Activated naive CD4-positive, alpha-beta T cell treated with anti-CD3 and anti-CD28 coated beads, Interleukin-2, amount 10 ng/mL, durations not matched to agents 7 days and 5 days (primary cell): ENCODE results near the gene NTSR1.
A peak's percentile ranks its signal among the peaks of the same experiment; 100 is the strongest.

Source experiments
- CTCF ChIA-PET: fragments of 350-600 bp; sonication (Branson Sonifier 250); formaldehyde crosslinking; loops from one replicate; lab custom pipeline; 2021; ENCODE audit warnings: antibody characterized with exemption; lab: Charles Lee
- DNase-seq: peaks from one replicate; pipeline ENCODE4 v3.0.0-alpha.2; 2020
- H3K27ac Mint-ChIP-seq: one replicate; pipeline ENCODE4 v1.8.0; 2021; ENCODE audit warnings: mild to moderate bottlenecking, moderate library complexity, mixed read lengths
- H3K27me3 Mint-ChIP-seq: one replicate; pipeline ENCODE4 v1.8.0; 2021; ENCODE audit warnings: mild to moderate bottlenecking, mixed read lengths
- H3K36me3 Mint-ChIP-seq: one replicate; pipeline ENCODE4 v1.8.0; 2021; ENCODE audit warnings: mixed read lengths
- H3K4me1 Mint-ChIP-seq: one replicate; pipeline ENCODE4 v1.8.0; 2021; ENCODE audit warnings: mixed read lengths
- H3K4me3 Mint-ChIP-seq: one replicate; pipeline ENCODE4 v1.8.0; 2021; ENCODE audit warnings: mild to moderate bottlenecking, moderate library complexity, mixed read lengths
- H3K9me3 Mint-ChIP-seq: one replicate; pipeline ENCODE4 v1.8.0; 2021; ENCODE audit warnings: mixed read lengths

The NTSR1 gene

DNA sequence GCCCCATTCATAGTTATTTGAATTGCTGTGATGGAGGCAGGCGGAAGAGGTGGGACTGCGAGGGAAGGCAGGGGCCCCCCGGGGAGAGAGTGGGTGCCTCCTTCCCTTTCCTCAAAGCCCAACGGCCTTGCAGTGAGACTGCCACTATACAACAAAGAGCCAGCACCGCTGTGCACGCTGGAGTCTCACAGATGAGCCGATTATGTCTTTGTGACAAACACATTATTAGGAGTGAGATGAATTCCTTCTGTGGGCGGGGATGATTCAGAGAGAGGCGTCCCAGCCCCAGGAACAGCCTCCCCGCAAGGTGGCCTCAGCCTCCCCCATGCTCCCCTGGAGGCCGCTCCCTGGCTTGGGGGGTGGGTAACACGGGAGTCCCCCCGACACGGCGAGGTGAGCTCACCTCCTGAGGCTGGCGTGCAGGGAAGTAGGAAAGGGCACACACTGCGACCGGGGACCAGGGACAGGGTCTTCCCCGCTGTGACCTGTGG, 26.7 kb downstream of the NTSR1 start:
- Mint-ChIP-seq H3K27ac (no peak overlapping the region), H3K27me3 (peaks cover 80% of the 10 kb centered on the region), H3K9me3 (no peaks in the 10 kb centered on the region), H3K36me3 (no peaks in the 10 kb centered on the region), H3K4me3 (no peak overlapping the region), H3K4me1 (peaks cover 55% of the 10 kb centered on the region)
- DNase-seq, result peak; percentile 20
- CTCF ChIA-PET, result interaction anchor here (1.0 kb wide), 1 partner anchor 56 kb away, joined by 3 read pairs; no protein-coding TSS in a partner anchor

DNA sequence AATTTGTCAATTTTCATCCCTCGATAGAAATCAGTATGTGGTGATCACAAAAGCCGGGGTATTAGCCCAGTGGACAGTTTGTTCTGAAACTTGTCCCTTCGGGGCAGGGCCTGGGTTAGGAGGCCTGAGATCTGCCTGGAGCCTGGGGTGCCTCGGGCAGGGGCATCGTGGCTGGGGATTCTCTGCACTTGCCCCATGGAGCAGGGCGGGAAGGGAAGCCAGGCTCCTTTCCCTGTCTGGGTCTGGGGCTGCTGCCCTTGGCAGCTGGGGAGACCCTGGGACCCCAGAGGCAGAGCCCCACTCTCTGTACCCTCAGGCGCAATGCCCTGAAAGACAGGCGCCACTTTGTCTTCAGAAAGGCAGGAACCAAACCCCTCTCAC, 27.4 kb downstream of the NTSR1 start:
- peak; percentile 19 for DNase-seq
- peaks cover 58% of the 10 kb centered on the region for H3K4me1 Mint-ChIP-seq
- CTCF ChIA-PET, result no interaction called here
- H3K4me3 Mint-ChIP-seq, result no peak overlapping the region
- no peaks in the 10 kb centered on the region for H3K9me3 Mint-ChIP-seq
- H3K27me3 Mint-ChIP-seq, result peaks cover 73% of the 10 kb centered on the region
- no peaks in the 10 kb centered on the region for H3K36me3 Mint-ChIP-seq
- H3K27ac Mint-ChIP-seq, result no peak overlapping the region

DNA sequence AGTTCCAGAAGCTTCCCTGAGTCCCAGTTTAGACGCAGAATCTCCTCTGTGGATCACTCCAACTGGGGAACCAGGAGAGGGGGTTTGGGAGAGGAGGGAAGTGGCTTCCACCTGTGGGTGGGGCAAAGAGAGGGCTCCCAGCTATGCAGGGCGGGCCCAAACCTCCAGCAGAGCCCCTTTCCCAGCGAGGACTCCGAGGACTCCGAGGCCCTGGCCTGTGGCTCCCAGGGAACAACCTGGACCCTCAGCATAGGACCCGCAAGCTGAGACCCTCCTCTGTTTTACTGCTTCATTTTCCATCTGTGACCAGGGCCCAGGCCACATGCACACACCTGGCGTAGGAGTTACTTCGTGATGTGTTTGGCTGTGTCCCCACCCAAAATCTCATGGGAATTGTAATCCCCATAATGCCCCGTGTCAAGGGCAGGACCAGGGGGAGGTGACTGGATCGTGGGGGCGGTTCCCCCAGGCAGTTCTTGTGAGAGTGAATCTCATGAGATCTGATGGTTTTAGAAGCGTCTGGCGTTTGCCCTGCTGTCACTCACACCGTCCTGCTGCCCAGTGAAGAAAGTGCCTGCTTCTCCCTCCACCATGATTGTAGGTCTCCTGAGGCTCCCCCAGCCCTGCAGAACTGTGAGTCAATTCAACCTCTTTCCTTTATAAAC, 27.9 kb downstream of the NTSR1 start:
- CTCF ChIA-PET, result no interaction called here

DNA sequence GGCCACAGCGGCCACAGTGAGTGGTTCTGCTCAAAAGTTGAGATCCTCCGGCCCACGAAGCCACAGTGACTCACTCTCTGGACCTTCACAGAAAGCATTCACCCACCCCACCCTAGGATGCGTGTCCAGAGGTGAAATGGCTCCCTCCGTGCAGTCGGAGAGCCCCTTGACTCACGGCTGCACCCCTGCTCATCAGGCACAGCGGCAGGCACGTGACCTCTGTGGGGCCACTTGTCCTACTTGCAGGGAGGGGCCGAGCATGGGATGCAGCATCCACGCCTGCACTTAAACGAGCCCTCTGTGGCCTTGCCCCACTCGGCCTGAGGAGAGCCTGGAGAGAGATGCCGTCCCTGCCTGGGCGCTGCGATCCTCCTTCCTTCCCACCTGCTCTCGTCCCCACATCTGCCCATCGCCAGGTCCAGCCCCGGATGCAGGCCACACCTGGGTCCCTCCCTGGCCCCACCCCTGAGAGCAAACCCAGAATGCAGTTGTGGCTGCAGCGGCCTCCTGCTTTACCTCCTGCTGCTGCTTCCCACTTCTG, 28.7 kb downstream of the NTSR1 start:
- Mint-ChIP-seq H3K27me3 (peaks cover 76% of the 10 kb centered on the region), H3K4me1 (peaks cover 65% of the 10 kb centered on the region), H3K36me3 (no peaks in the 10 kb centered on the region), H3K9me3 (no peaks in the 10 kb centered on the region), H3K4me3 (no peak overlapping the region), H3K27ac (no peak overlapping the region)
- CTCF ChIA-PET, result no interaction called here
- peak; percentile 11 for DNase-seq

More for the DNA sequence above, 27.9 kb downstream of the NTSR1 start:
- Mint-ChIP-seq H3K27ac (no peak overlapping the region), H3K9me3 (no peaks in the 10 kb centered on the region), H3K4me1 (peaks cover 63% of the 10 kb centered on the region), H3K36me3 (no peaks in the 10 kb centered on the region), H3K4me3 (no peak overlapping the region), H3K27me3 (peaks cover 74% of the 10 kb centered on the region)
- DNase-seq, result peak; percentile 15

DNA sequence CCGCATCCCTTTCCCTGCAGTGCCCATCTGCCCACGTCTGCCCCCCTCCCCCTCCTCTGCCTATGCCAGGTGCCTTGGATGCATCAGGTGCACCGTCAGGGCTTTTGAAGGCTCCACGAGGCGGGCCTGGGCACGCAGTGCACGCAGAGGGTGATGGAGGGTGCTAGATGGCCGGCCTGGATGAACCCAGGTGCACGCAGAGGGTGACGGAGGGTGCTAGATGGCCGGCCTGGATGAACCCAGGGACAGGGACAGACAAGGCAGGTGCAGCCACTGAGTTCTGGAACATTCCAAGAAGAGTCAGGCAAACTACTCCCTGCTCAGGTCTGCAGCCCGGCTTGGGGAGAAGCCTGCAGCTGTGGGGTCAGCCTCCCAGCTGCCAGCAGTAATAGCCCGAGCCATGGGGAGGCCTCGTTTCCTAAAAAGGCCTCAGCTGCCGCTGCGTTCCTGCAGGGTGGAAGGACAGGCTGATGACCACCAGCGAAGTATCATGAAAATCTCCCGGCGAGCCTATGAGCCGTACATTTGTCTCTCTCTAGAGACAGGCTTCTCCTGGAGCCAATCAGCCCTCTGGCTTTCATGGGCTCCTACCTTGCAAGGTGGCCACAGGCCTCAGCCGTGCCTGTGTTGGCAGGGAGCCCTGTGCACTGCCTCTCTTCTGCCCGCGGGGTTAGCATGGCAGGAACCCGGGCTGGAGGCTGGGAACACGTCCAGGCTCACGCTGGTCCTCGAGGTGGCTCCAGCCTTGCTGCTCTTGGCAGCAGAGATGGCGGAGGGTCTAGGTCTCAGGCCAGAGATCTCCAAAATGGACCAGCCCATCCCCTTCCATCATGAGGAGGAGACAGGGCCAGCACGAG, 29.6 kb downstream of the NTSR1 start:
- H3K4me1 Mint-ChIP-seq, result peaks cover 56% of the 10 kb centered on the region
- CTCF ChIA-PET, result no interaction called here
- no peak overlapping the region for H3K4me3 Mint-ChIP-seq
- H3K36me3 Mint-ChIP-seq, result no peaks in the 10 kb centered on the region
- peak; percentile 19 for DNase-seq
- H3K27me3 Mint-ChIP-seq, result peaks cover 72% of the 10 kb centered on the region
- peak overlapping the region; percentile 96 for H3K27ac Mint-ChIP-seq
- H3K9me3 Mint-ChIP-seq, result no peaks in the 10 kb centered on the region

DNA sequence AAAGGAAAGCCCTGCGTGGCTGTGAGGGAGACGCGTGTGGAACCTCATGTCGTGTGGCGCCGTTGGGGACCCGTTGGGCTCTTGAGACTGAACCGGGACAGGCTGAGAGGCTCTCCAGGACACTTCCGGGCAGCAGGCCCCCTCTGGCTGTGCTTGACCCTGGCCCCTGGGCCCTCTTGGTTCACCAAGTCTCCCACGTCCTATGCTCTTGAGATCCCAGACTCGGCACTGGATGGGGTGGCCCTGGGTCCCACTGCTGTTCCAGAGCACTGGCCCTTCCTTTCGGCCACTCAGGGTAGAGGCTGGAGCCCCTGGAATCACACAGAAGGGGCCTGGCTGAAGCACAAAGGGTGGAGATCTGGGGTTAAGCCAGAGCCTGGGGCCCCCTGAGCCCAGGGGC, 30.4 kb downstream of the NTSR1 start:
- peak overlapping the region; percentile 96 for H3K27ac Mint-ChIP-seq
- H3K4me1 Mint-ChIP-seq, result peaks cover 52% of the 10 kb centered on the region
- H3K9me3 Mint-ChIP-seq, result no peaks in the 10 kb centered on the region
- DNase-seq, result no peak
- CTCF ChIA-PET, result no interaction called here
- H3K36me3 Mint-ChIP-seq, result no peaks in the 10 kb centered on the region
- no peak overlapping the region for H3K4me3 Mint-ChIP-seq
- H3K27me3 Mint-ChIP-seq, result peaks cover 70% of the 10 kb centered on the region

DNA sequence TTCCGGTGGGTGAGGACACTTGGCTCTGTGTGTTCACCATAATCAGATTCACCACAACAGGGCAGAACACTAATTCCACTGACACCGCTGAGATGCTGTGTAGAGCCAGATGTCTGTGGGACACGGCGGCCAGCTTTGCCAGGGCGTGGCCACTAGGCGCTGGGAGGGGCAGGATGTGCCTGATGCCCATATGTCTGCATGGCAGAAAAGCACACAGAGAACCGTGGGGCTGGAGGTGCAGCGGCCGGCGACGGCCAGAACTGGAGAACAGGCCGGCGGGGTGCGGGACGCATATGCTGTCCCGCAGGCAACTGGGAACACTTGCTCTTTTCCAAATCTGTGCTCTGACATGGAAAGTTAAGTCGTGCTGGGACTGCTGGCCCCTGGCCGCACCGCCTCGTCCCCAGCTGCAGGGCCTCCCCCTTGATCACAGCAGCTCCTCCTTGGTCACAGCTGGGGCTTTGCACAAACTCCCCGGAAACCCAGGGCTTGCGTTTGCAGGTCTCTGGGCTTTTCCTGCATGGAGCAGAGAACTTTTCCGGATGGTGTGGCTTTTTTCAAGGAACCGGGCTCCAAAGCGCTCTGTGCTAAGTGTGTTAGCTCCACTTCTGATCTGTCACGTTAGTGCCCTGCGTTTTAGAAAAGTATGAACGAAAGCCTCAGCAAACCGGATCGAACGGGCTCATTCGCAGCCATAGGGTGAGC, 31.1 kb downstream of the NTSR1 start:
- H3K27me3 Mint-ChIP-seq, result peaks cover 65% of the 10 kb centered on the region
- peak; percentile 62 for DNase-seq
- H3K4me1 Mint-ChIP-seq, result peaks cover 52% of the 10 kb centered on the region
- peak overlapping the region; percentile 54 for H3K4me3 Mint-ChIP-seq
- H3K9me3 Mint-ChIP-seq, result no peaks in the 10 kb centered on the region
- H3K36me3 Mint-ChIP-seq, result no peaks in the 10 kb centered on the region
- CTCF ChIA-PET, result interaction anchor here (0.9 to 1.6 kb wide), 2 partner anchors 43 to 69 kb away, joined by 3 to 4 read pairs; no protein-coding TSS in a partner anchor
- H3K27ac Mint-ChIP-seq, result peak overlapping the region; percentile 96

DNA sequence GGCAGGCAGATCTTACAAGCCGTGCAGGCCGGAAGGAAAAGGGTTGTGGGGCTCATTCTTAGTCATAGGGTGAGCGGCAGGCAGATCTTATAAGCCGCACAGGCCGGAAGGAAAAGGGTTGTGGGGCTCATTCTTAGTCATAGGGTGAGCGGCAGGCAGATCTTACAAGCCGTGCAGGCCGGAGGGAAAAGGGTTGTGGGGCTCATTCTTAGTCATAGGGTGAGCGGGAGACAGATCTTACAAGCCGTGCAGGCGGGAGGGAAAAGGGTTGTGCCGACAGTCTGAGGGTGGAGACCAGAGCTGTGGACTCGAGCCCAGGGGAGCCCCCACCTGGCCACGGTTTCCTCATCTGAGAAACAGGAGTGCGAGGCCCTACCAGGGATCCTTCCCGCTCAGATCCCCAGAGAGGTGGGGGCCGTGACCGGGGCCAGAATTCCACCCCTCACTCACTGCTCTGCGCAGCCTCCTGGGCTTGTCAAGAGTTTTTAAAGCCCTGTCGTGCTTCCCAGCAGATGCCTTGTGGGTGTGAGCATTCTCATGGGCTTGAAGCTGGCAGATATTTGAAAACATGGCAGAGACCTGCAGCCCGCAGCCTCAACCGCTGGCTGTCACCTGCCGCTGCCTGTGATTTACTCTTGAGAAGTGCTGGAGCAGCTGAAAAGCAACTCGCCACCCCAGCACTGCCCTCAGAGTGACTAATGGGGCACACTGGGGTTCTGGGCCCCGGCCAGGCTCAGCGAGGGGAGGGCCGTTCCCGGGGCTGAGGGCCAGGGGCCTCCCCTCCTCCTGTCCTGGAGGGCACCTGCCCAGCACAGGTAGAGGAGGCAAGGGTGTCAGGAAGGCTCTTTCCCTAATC, 31.9 kb downstream of the NTSR1 start:
- Mint-ChIP-seq H3K36me3 (no peaks in the 10 kb centered on the region), H3K9me3 (no peaks in the 10 kb centered on the region), H3K27ac (peak overlapping the region; percentile 96), H3K4me1 (peaks cover 54% of the 10 kb centered on the region), H3K27me3 (peaks cover 66% of the 10 kb centered on the region), H3K4me3 (peak overlapping the region; percentile 54)
- DNase-seq, result peak; percentile 86
- CTCF ChIA-PET, result interaction anchor here (0.9 to 1.6 kb wide), 4 partner anchors 42 to 241 kb away, joined by 3 to 7 read pairs (median 4); no protein-coding TSS in a partner anchor

DNA sequence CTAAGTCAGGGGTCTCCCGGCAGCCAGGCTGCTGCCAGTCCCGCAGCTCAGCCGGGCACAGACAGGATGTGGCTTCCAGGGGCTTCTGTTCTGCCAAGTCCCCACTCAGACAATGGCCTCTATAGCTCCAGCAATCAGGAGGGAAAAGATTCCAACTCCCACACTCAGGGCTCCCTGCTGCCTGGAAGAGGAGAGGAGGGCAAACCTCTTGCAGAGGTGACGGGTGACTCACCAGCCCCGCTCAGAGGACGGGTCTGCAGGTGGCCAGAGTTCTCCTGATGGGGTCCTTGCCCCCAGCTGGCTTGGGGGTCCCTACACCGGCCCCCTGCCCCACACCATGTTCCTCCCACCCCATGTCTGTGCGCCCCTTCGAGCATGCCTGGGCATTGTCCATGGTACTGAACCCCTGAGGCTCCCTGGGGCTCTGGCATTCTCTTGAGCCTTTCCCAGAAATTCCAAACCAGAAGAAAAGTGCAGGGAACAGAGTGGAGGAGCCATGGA, 32.6 kb downstream of the NTSR1 start:
- H3K27ac Mint-ChIP-seq, result peak overlapping the region; percentile 96
- DNase-seq, result peak; percentile 31
- CTCF ChIA-PET, result interaction anchor here (0.9 to 1.7 kb wide), 4 partner anchors 50 to 242 kb away, joined by 3 to 7 read pairs (median 4); no protein-coding TSS in a partner anchor
- H3K4me1 Mint-ChIP-seq, result peaks cover 54% of the 10 kb centered on the region
- H3K27me3 Mint-ChIP-seq, result peaks cover 67% of the 10 kb centered on the region
- no peak overlapping the region for H3K4me3 Mint-ChIP-seq
- H3K9me3 Mint-ChIP-seq, result no peaks in the 10 kb centered on the region
- H3K36me3 Mint-ChIP-seq, result no peaks in the 10 kb centered on the region

DNA sequence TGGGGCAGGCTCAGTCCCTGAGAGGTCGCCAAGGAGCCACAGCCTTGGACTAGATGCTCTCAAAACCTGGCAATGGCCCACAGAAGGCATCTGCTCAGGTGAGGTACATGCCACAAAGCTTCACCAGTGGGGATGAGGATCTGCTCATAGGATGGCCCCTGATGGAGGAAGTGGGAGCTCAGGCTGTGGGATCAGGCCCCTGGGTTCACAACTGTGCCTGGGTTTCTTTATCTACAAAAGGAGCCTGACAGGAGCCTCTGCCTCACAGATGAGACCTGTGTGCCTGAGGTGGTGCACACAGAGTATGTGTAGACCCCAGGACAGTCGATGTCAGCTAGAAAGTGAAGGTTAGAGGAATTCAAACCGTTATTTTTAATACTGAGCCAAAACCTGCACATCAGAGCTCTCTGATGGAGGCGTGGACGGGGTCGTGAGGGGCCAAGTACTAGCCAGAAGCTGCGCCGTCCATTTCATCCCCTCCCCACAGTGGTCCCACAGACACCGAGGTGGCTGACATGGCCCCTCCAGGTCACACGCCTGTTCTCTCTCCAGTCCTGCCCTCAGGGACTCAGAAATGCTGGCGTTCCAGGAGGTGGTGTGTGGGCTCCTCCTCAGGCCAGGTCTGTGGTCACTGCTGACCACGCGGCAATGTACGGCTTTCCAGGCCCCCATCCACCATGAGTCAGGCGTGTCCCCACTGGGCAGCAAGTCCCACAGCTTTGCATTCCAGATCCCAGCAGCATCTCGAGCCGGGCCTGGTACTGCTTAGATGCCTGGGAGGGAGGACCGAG, 33.3 kb downstream of the NTSR1 start:
- peak overlapping the region; percentile 96 for H3K27ac Mint-ChIP-seq
- no peaks in the 10 kb centered on the region for H3K9me3 Mint-ChIP-seq
- DNase-seq, result no peak
- H3K4me3 Mint-ChIP-seq, result no peak overlapping the region
- H3K27me3 Mint-ChIP-seq, result peaks cover 67% of the 10 kb centered on the region
- no peaks in the 10 kb centered on the region for H3K36me3 Mint-ChIP-seq
- peaks cover 52% of the 10 kb centered on the region for H3K4me1 Mint-ChIP-seq
- CTCF ChIA-PET, result interaction anchor here (1.3 to 1.7 kb wide), 3 partner anchors 49 to 242 kb away, joined by 3 to 6 read pairs (median 3); no protein-coding TSS in a partner anchor

DNA sequence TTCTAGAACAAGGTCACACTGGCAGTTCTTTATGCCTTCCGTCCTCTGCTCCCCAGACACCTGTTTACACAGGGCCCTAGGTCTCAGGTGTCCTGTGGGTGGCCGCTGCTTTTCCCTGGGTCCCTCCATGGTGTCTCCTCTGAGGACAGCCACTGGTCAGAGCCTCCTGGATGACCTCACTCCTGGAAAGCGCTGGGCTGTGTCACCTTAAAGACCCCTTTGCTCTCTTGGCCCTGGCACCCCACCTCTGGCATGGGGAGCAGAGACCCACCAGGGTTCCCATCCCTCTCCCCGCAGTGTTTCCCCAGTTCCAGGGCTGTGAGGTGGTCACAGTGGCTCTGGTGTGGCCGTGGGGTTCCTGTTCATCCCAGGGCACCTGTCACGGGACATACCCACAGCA, 33.9 kb downstream of the NTSR1 start:
- CTCF ChIA-PET, result interaction anchor here (1.7 kb wide), 1 partner anchor 49 kb away, joined by 6 read pairs; no protein-coding TSS in a partner anchor
- H3K4me1 Mint-ChIP-seq, result peaks cover 50% of the 10 kb centered on the region
- no peaks in the 10 kb centered on the region for H3K9me3 Mint-ChIP-seq
- DNase-seq, result no peak
- H3K27me3 Mint-ChIP-seq, result peaks cover 61% of the 10 kb centered on the region
- H3K27ac Mint-ChIP-seq, result no peak overlapping the region
- H3K4me3 Mint-ChIP-seq, result no peak overlapping the region
- no peaks in the 10 kb centered on the region for H3K36me3 Mint-ChIP-seq
